Measurements from ENCODE around the gene PACS1.

- TF ChIP-seq CTCF (conservative IDR thresholded peaks at IDR 0.05; ENCODE audit: low read length) (no peak), EZH2phosphoT487 (IDR thresholded peaks at IDR 0.05; ENCODE audit: borderline replicate concordance) (no peak)
These were observed 210.9 kb downstream of the PACS1 start for GRCh38 chr11:66281001-66281400.
